Measurements from ENCODE around the gene FRMPD4.

FRMPD4 gene

DNA sequence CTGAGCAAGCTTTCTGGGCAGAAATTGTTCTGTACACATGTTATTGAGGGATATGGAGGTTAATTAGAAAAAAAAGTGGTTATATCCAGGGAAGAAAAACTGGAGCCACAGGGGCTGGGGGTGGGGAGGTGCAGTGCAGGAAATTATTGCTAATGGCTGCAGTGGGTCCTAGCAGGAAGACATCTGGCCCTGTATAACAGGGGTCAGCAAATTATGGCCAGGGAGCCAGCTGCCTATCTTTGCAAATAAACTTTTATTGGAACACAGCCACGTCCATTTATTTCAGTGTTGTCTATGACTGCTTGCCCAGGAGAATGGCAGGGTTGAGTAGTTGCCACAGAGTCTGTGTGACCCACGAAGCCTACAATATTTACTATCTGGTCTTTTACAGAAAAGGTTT lies 629.6 kb downstream of the FRMPD4 start:
- H3K36me3 ChIP-seq (ENCODE audit: insufficient read depth, low read length), result no peaks in the 10 kb centered on the region

DNA sequence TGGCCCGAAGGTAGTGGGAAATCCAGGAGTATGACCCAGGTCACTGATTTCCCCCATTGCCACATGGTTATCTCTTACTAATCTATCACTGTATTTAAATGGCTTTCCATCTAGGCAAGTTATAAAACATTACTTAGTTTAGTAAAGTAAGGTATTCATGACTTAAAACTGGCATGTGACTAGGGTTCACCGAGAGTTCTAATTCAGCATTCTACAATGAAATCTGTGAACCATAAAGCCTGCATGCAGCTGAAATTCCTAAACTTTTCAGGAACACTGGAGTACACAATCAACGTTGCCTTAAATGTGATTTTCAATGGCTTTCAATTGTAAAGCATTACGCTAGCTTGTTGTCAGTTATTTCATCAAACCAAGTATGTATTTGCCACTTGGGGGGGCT lies 630.2 kb downstream of the FRMPD4 start:
- Histone ChIP-seq H3K4me1 (ENCODE audit: insufficient read depth, low read length) (no peaks in the 10 kb centered on the region), H3K9me3 (ENCODE audit: control insufficient read depth, insufficient read depth, low read length) (no peaks in the 10 kb centered on the region), H3K36me3 (ENCODE audit: insufficient read depth, low read length) (no peaks in the 10 kb centered on the region), H3K9ac (ENCODE audit: low read depth, low read length) (no peak overlapping the region)

More for the DNA sequence above, 629.6 kb downstream of the FRMPD4 start:
- Histone ChIP-seq H3K4me1 (ENCODE audit: insufficient read depth, low read length) (no peaks in the 10 kb centered on the region), H3K9me3 (ENCODE audit: control insufficient read depth, insufficient read depth, low read length) (no peaks in the 10 kb centered on the region), H3K9ac (ENCODE audit: low read depth, low read length) (no peak overlapping the region)

DNA sequence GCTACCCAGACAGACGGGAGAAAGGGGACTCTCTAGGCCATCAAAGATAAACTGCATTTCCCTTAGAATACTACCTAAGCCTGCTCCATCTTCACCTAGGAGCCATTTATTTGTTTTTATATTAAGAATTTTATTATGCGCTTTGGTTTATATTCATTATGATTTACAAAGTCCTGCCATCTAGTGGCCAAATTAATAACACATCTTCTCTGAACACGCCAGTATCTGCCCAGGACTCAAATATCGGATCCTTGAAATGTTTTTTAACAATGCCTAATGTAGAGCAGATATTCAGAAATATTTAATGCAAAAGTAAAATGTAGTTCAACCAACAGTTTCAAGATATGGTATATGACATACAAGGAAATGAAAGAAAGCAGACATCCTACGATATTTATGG lies 632.2 kb downstream of the FRMPD4 start:
- H3K9ac ChIP-seq (ENCODE audit: low read depth, low read length), result no peak overlapping the region
- no peaks in the 10 kb centered on the region for H3K36me3 ChIP-seq (ENCODE audit: insufficient read depth, low read length)
- H3K9me3 ChIP-seq (ENCODE audit: control insufficient read depth, insufficient read depth, low read length), result no peaks in the 10 kb centered on the region
- no peaks in the 10 kb centered on the region for H3K4me1 ChIP-seq (ENCODE audit: insufficient read depth, low read length)

DNA sequence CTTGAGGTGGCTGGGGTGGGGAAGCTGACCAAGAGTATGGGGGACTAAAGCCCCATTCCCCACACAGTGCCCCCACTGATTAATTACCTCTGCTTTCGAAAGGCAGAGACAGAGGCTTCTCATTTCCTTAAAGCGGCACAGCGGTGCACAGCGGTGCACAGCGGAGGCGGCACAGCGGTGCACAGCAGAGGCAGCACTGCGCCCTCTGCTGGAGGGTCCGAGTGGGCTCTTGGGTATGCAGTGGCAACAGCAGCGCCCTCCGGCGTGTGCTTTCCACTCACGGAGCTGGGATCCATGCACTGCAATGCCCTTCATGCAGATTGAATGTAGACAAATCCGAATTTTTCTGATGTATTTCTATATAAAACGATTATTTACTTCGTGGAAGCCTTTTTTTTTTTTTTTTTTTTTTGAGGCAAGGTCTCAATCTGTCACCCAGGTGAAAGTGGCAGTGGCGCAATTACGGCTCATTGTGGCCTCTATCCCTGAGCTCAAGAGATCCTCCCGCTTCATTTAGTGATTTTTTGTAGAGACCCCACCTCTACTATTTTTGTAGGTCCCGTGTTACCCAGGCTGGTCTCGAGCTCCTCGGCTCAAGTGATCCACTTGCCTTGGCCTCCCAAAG lies 633.3 kb downstream of the FRMPD4 start:
- no peak overlapping the region for H3K9ac ChIP-seq (ENCODE audit: low read depth, low read length)
- H3K9me3 ChIP-seq (ENCODE audit: control insufficient read depth, insufficient read depth, low read length), result no peaks in the 10 kb centered on the region
- H3K4me1 ChIP-seq (ENCODE audit: insufficient read depth, low read length), result no peaks in the 10 kb centered on the region
- H3K36me3 ChIP-seq (ENCODE audit: insufficient read depth, low read length), result no peaks in the 10 kb centered on the region

Data from ES-I3 (cell line).